ENCODE results near the gene TP53RK. TPM values are rescaled to one million over a fixed set of nuclear protein-coding genes. Genes with fewer than 3 reads are reported as not detected.

Gene TP53RK
- total RNA-seq, 1 donor from 2014 or later: 13.3 TPM

GRCh38 chr20:46717818-46718541, 28.7 kb upstream of the TP53RK start:
- H3K27me3 ChIP-seq: no peaks in the 10 kb centered on the region
- TF ChIP-seq, protein P1, sequence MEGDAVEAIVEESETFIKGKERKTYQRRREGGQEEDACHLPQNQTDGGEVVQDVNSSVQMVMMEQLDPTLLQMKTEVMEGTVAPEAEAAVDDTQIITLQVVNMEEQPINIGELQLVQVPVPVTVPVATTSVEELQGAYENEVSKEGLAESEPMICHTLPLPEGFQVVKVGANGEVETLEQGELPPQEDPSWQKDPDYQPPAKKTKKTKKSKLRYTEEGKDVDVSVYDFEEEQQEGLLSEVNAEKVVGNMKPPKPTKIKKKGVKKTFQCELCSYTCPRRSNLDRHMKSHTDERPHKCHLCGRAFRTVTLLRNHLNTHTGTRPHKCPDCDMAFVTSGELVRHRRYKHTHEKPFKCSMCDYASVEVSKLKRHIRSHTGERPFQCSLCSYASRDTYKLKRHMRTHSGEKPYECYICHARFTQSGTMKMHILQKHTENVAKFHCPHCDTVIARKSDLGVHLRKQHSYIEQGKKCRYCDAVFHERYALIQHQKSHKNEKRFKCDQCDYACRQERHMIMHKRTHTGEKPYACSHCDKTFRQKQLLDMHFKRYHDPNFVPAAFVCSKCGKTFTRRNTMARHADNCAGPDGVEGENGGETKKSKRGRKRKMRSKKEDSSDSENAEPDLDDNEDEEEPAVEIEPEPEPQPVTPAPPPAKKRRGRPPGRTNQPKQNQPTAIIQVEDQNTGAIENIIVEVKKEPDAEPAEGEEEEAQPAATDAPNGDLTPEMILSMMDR (IDR thresholded peaks at IDR 0.05): no peak
- intact Hi-C loops (cut with DNase I): no loop called here
- peaks cover 14% of the 10 kb centered on the region for H3K4me1 ChIP-seq
- H3K4me3 ChIP-seq: no peak overlapping the region
- ATAC-seq (no peak), DNase-seq (no peak)
- no peak overlapping the region for H3K27ac ChIP-seq
- H3K9me3 ChIP-seq: peaks cover 7% of the 10 kb centered on the region
- no peaks in the 10 kb centered on the region for H3K36me3 ChIP-seq

DNA sequence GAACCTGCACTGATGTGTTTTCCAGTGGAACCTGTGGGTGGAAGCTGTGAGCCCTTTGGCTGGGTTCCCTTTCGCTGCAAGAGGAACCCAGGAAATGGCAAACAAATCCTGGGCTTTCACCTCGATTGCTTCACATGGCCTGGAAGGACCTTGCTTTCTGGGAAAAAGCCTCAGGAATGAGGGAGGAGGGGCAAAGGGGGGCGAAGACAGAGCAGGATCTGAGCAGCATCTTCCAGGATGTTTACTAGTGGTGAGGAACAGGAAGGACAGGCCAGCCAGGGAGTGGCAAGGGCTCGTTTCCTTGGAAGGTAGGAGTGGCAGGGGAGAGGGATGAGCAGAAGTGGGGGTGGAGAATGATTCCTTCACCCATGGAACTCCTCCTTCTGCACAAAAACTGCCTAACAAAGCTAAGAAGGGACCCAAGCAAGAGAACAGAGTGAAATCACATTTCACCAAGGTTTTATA, 26.1 kb upstream of the TP53RK start:
- ATAC-seq (peak; percentile 56), DNase-seq (no peak)
- peaks cover 17% of the 10 kb centered on the region for H3K4me1 ChIP-seq
- TF ChIP-seq, protein P1 (IDR thresholded peaks at IDR 0.05): no peak
- H3K4me3 ChIP-seq: no peak overlapping the region
- intact Hi-C loops (cut with DNase I): no loop called here
- no peaks in the 10 kb centered on the region for H3K27me3 ChIP-seq
- no peak overlapping the region for H3K27ac ChIP-seq
- no peaks in the 10 kb centered on the region for H3K36me3 ChIP-seq
- H3K9me3 ChIP-seq: peaks cover 1% of the 10 kb centered on the region

DNA sequence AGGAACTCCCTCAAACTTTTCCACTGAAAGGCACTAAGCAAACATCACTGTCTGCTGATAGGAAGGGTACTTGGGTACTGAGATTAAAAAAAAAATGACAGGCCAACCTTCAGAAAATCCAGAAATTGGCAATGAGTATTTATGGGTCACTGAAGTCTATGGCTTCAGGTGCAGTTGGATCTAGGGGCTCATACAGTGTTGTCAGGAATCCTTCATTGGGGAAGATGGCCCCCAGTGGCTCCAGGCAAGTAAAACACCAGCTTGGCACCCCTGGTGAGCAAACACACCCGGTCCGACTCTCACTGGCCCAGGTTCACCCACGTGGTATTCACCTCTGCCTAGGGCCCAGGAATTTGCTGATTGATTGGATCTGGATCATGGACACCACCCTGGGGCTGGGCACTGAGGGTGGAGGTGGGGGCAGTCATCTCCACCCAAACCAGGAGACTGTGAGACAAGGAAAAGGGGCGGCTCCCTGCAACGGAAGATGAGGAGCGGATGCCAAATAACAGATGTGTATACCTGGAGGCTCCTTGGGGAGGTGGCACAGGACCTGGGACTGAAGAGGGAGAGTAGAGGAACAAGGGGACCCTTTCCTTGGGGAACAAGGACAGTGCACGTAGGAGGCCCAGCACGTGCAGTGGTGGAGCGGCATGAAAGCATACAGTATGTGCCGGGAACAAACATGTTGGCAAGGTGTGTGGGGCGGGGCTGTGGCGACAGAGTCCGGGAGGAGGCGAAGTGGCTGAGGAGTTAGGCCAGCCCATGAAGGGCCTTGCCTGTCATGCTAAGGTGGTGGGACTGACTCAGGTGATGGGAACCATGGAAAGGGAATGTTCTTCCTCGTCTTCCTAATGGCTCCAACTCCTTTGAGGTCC, 25.0 kb upstream of the TP53RK start:
- no peaks in the 10 kb centered on the region for H3K36me3 ChIP-seq
- DNase-seq (peak; percentile 70), ATAC-seq (peak; percentile 32)
- H3K27ac ChIP-seq: no peak overlapping the region
- no peaks in the 10 kb centered on the region for H3K9me3 ChIP-seq
- intact Hi-C loops (cut with DNase I): no loop called here
- TF ChIP-seq, protein P1 (IDR thresholded peaks at IDR 0.05): no peak
- H3K4me3 ChIP-seq: no peak overlapping the region
- no peaks in the 10 kb centered on the region for H3K27me3 ChIP-seq
- H3K4me1 ChIP-seq: peaks cover 19% of the 10 kb centered on the region

GRCh38 chr20:46712056-46712636, 22.9 kb upstream of the TP53RK start:
- Histone ChIP-seq H3K4me3 (no peak overlapping the region), H3K36me3 (no peaks in the 10 kb centered on the region), H3K27me3 (no peaks in the 10 kb centered on the region), H3K9me3 (no peaks in the 10 kb centered on the region), H3K27ac (no peak overlapping the region), H3K4me1 (peaks cover 19% of the 10 kb centered on the region)
- ATAC-seq: no peak
- TF ChIP-seq, protein P1 (IDR thresholded peaks at IDR 0.05): no peak
- intact Hi-C loops (cut with DNase I): no loop called here
- DNase-seq: no peak

DNA sequence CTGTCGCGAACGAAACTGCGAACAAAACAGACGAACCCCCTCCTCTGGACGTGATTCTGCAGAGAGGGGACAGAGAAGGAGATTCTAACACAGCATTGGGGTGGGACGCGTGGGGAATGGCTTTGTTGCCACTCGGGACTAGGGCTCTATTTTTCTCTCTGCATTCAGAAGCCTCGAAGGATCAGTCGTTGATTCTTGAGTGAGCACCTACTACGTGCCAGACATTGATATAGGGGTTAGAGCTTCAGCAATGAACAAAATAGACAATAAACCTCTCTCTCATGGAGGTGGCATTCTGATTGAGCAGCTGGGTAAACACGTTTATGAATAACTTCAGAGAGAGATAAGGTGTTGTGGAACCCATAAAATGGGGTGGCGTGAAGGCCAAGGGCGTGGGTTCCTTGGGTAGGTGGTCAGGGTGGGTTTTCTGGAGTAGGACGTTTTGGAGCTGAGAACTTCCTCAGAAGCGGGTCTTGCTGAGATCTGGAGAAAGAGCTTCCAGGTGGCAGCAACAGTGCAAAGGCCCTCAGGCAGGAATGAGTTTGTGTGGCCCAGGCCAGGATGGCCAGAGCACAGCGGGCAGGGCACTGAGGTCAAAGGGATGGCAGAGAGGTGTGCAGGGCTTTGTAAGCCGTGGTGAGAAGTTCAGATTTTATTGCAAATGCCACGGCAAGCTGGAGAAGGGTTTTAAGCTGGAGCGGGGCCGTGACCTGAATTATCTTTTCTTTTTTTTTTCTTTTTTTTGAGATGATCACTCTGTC, 21.1 kb upstream of the TP53RK start:
- Histone ChIP-seq H3K27ac (peak overlapping the region; percentile 82), H3K4me1 (peaks cover 15% of the 10 kb centered on the region), H3K4me3 (peak overlapping the region; percentile 73), H3K27me3 (no peaks in the 10 kb centered on the region), H3K36me3 (no peaks in the 10 kb centered on the region), H3K9me3 (no peaks in the 10 kb centered on the region)
- ATAC-seq (no peak), DNase-seq (no peak)
- TF ChIP-seq, protein P1 (IDR thresholded peaks at IDR 0.05): no peak
- intact Hi-C loops (cut with DNase I): no loop called here
